COLO668 (cell line): ENCODE results near the gene RAB40C.

Experiments
- DNase-seq: peaks from one replicate; lab custom pipeline; 2025; ENCODE audit not compliant: unreplicated experiment; lab: John Stamatoyannopoulos, UW

RAB40C gene

GRCh38 chr16:610513-611381, 20.9 kb downstream of the RAB40C start:
- DNase-seq: peak; percentile 55

GRCh38 chr16:615122-615521, 25.3 kb downstream of the RAB40C start:
- no peak for DNase-seq

GRCh38 chr16:616733-617586, 27.1 kb downstream of the RAB40C start:
- peak; percentile 38 for DNase-seq

GRCh38 chr16:617855-618254, 28.0 kb downstream of the RAB40C start:
- DNase-seq: peak; percentile 49

- no peak for DNase-seq
These were observed 29.7 kb downstream of the RAB40C start for GRCh38 chr16:619476-620100.

- DNase-seq: peak; percentile 55
These were observed 31.0 kb downstream of the RAB40C start for GRCh38 chr16:620700-621525.

- DNase-seq: no peak
These were observed 31.8 kb downstream of the RAB40C start for GRCh38 chr16:621526-622105.

- no peak for DNase-seq
These were observed 33.0 kb downstream of the RAB40C start for GRCh38 chr16:622920-623280.

- no peak for DNase-seq
These were observed 34.7 kb downstream of the RAB40C start for GRCh38 chr16:624526-625070.

GRCh38 chr16:625117-625976, 35.5 kb downstream of the RAB40C start:
- no peak for DNase-seq

- DNase-seq: no peak
These were observed 36.3 kb downstream of the RAB40C start for GRCh38 chr16:625977-626765.

- DNase-seq: peak; percentile 59
These were observed 37.1 kb downstream of the RAB40C start for GRCh38 chr16:626787-627453.

GRCh38 chr16:627454-628239, 37.8 kb downstream of the RAB40C start:
- peak; percentile 88 for DNase-seq

GRCh38 chr16:628321-629061, 38.6 kb downstream of the RAB40C start:
- DNase-seq: no peak

GRCh38 chr16:629185-629832, 39.4 kb downstream of the RAB40C start:
- DNase-seq: no peak

- DNase-seq: no peak
These were observed 40.0 kb downstream of the RAB40C start for GRCh38 chr16:629833-630248.
